HCT116 (cell line): ENCODE results near the gene UPF2. TPM values are rescaled to one million over a fixed set of nuclear protein-coding genes. Genes with fewer than 3 reads are reported as not detected.

ENCODE experiments used
- ATAC-seq: fragments of 200-7000 bp; cut with Tn5 transposase; 2 replicates; pipeline ENCODE4 v1.9.1; 2020; ENCODE audit warnings: mild to moderate bottlenecking, moderate library complexity
- BruUV-seq: library from RNA; stranded (reverse); fragments of 400-500 nt; replicated peaks from 2 replicates; lab custom pipeline; 2021; lab: Mats Ljungman, UMichigan
- CTCF ChIA-PET: fragments of 300-600 bp; sonication (Branson Sonifier 250); formaldehyde crosslinking; loops from one replicate; lab custom pipeline; 2021; ENCODE audit warnings: antibody characterized with exemption; lab: Charles Lee
- POLR2A ChIA-PET: fragments of 300-600, 350-600 bp; sonication (Branson Sonifier 250); formaldehyde crosslinking; loops from one replicate; lab custom pipeline; 2021; ENCODE audit warnings: antibody characterized with exemption; lab: Charles Lee
- RAD21 ChIA-PET, 2 experiments: fragments of 300-600 bp; sonication (Branson Sonifier 250); formaldehyde crosslinking; loops; one replicate each; lab custom pipeline; 2023; ENCODE audit warnings: low total read pairs in 2 of 2; ENCODE audit not compliant: uncharacterized antibody in 2 of 2, unreplicated experiment in 2 of 2, low non-redundant PET in 1 of 2; lab: Charles Lee
- DNase-seq: peaks from one replicate; pipeline ENCODE4 v3.0.0-alpha.2; 2010; ENCODE audit warnings: low read depth, low spot score
- H2AFZ ChIP-seq: fragments of 200-600 bp; shearing (Covaris generic), sonication (generic); 2 replicates; pipeline ENCODE4 v1.6.1; 2017; ENCODE audit warnings: low read depth, mixed run types, mixed read lengths, antibody characterized with exemption, low read length; ENCODE audit not compliant: poor library complexity, severe bottlenecking
- H3K27ac ChIP-seq: 2 replicates; pipeline ENCODE4 v1.5.1; 2012; ENCODE audit warnings: low read depth, low read length
- H3K27me3 ChIP-seq: fragments of 200-600 bp; sonication (generic); 2 replicates; pipeline ENCODE4 v1.6.1; 2016; ENCODE audit warnings: mixed run types, low read length, mixed read lengths; ENCODE audit not compliant: insufficient read depth
- H3K36me3 ChIP-seq, 2 experiments: fragments of 200-500 bp in 1 of 2; fragments of 200-600 bp in 1 of 2; sonication (Bioruptor generic) in 1 of 2; sonication (generic) in 1 of 2; 2 replicates each; pipeline versions ENCODE4 v1.5.1 to v1.6.1; 2014 to 2016; ENCODE audit warnings: low read length in 2 of 2, inconsistent platforms in 1 of 2, mixed read lengths in 1 of 2, mixed run types in 1 of 2; ENCODE audit not compliant: insufficient read depth in 2 of 2, control insufficient read depth in 1 of 2
- H3K4me1 ChIP-seq, 2 experiments: fragments of 200-600 bp in 1 of 2; sonication (generic) in 1 of 2; 2 replicates each; pipeline versions ENCODE4 v1.5.1 to v1.6.1; 2012 to 2017; ENCODE audit warnings: low read length in 2 of 2, inconsistent platforms in 1 of 2, mild to moderate bottlenecking in 1 of 2, mixed read lengths in 1 of 2, mixed run types in 1 of 2, moderate library complexity in 1 of 2; ENCODE audit not compliant: insufficient read depth in 2 of 2, control insufficient read depth in 1 of 2
- H3K4me2 ChIP-seq: fragments of 200-600 bp; sonication (generic); 2 replicates; pipeline ENCODE4 v1.6.1; 2017; ENCODE audit warnings: mixed run types, low read length, mixed read lengths
- H3K4me3 ChIP-seq, 2 experiments: fragments of 200-600 bp in 1 of 2; sonication (generic) in 1 of 2; replicated peaks in 1 of 2; 2 replicates each; pipeline ENCODE4 v1.5.1; 2011 to 2016; ENCODE audit warnings: low read length in 2 of 2, control low read depth in 1 of 2, low read depth in 1 of 2, mild to moderate bottlenecking in 1 of 2, mixed read lengths in 1 of 2, mixed run types in 1 of 2
- H3K79me2 ChIP-seq: fragments of 200-600 bp; sonication (generic); 2 replicates; pipeline ENCODE4 v1.6.1; 2017; ENCODE audit warnings: mild to moderate bottlenecking, mixed run types, low read length, moderate library complexity, mixed read lengths; ENCODE audit not compliant: insufficient read depth
- H3K9ac ChIP-seq: fragments of 200-600 bp; sonication (generic); 2 replicates; pipeline ENCODE4 v1.6.1; 2016; ENCODE audit warnings: low read length, mixed read lengths
- H3K9me2 ChIP-seq: fragments of 200-600 bp; sonication (generic), shearing (Covaris generic); 2 replicates; pipeline ENCODE4 v1.6.1; 2017; ENCODE audit warnings: mixed run types, mild to moderate bottlenecking, moderate library complexity; ENCODE audit not compliant: insufficient read depth
- H3K9me3 ChIP-seq, 2 experiments: fragments of 200-500 bp in 1 of 2; fragments of 200-600 bp in 1 of 2; sonication (Bioruptor generic) in 1 of 2; sonication (generic) in 1 of 2; 2 replicates each; pipeline ENCODE4 v1.6.1; 2014 to 2017; ENCODE audit warnings: low read length in 2 of 2, mixed read lengths in 2 of 2, inconsistent platforms in 1 of 2, low read depth in 1 of 2, mild to moderate bottlenecking in 1 of 2, mixed run types in 1 of 2, moderate library complexity in 1 of 2; ENCODE audit not compliant: control insufficient read depth in 1 of 2, insufficient read depth in 1 of 2
- H4K20me1 ChIP-seq: fragments of 200-600 bp; sonication (generic), shearing (Covaris generic); 2 replicates; pipeline ENCODE4 v1.6.1; 2017; ENCODE audit warnings: mixed run types, mild to moderate bottlenecking, moderate library complexity; ENCODE audit not compliant: insufficient read depth
- ATF3 ChIP-seq: IDR thresholded peaks from 2 replicates; pipeline ENCODE4 v1.6.1; 2012
- CBX3 ChIP-seq: IDR thresholded peaks from 2 replicates; pipeline ENCODE4 v1.6.1; 2012; ENCODE audit warnings: low read depth
- CTCF ChIP-seq, 3 experiments: fragments of 200-600 bp in 1 of 3; sonication (generic) in 1 of 3; IDR thresholded peaks in 2 of 3; conservative IDR thresholded peaks in 1 of 3; 2 replicates each; pipeline ENCODE4 v1.5.1; 2012 to 2017; ENCODE audit warnings: low read depth in 2 of 3, low read length in 2 of 3, antibody characterized with exemption in 1 of 3, borderline replicate concordance in 1 of 3, control low read depth in 1 of 3, mild to moderate bottlenecking in 1 of 3, mixed read lengths in 1 of 3, mixed run types in 1 of 3, moderate library complexity in 1 of 3; ENCODE audit not compliant: insufficient read depth in 1 of 3
- EGR1 ChIP-seq: IDR thresholded peaks from 2 replicates; pipeline ENCODE4 v1.6.1; 2012; ENCODE audit warnings: low read depth
- ELF1 ChIP-seq: IDR thresholded peaks from 2 replicates; pipeline ENCODE4 v1.6.1; 2012; ENCODE audit warnings: low read depth, borderline replicate concordance
- EZH2phosphoT487 ChIP-seq: fragments of 200-600 bp; IDR thresholded peaks from 2 replicates; pipeline ENCODE4 v1.6.1; 2018; ENCODE audit warnings: antibody characterized with exemption, borderline replicate concordance
- MAX ChIP-seq: IDR thresholded peaks from 2 replicates; pipeline ENCODE4 v1.6.1; 2012
- POLR2AphosphoS5 ChIP-seq: IDR thresholded peaks from 2 replicates; pipeline ENCODE4 v1.6.1; 2011; ENCODE audit warnings: mild to moderate bottlenecking, low read depth, low read length, moderate library complexity
- REST ChIP-seq: IDR thresholded peaks from 2 replicates; pipeline ENCODE4 v1.6.1; 2012; ENCODE audit warnings: low read depth
- SIN3A ChIP-seq: IDR thresholded peaks from 2 replicates; pipeline ENCODE4 v1.6.1; 2012; ENCODE audit warnings: low read depth
- SRF ChIP-seq: IDR thresholded peaks from 2 replicates; pipeline ENCODE4 v1.6.1; 2012; ENCODE audit warnings: low read depth
- TCF7L2 ChIP-seq: IDR thresholded peaks from 2 replicates; pipeline ENCODE4 v1.7.0; 2011; ENCODE audit warnings: borderline replicate concordance, inconsistent platforms; ENCODE audit not compliant: insufficient read depth, insufficient read length; ENCODE audit errors: extremely low read depth
- YY1 ChIP-seq: IDR thresholded peaks from 2 replicates; pipeline ENCODE4 v1.6.1; 2011; ENCODE audit warnings: low read length, low read depth, moderate library complexity, mild to moderate bottlenecking; ENCODE audit not compliant: insufficient replicate concordance; ENCODE audit errors: extremely low read depth
- ZNF274 ChIP-seq: fragments of 200-500 bp; sonication (Bioruptor generic); IDR thresholded peaks from 2 replicates; pipeline ENCODE4 v1.6.1; 2014; ENCODE audit warnings: mild to moderate bottlenecking, low read depth, low read length, inconsistent platforms
- intact Hi-C: fragments of 100-400 bp; cut with micrococcal nuclease; formaldehyde crosslinking; loops from 2 replicates; pipeline ENCODE4 v1.10.0; 2022
- total RNA-seq: library from RNA; stranded (reverse); gene quantifications from one replicate; pipeline ENCODE4 v1.2.1, GENCODE V29; 2021; ENCODE audit not compliant: unreplicated experiment

UPF2 gene
- total RNA-seq, 1 experiment from 2014 or later = 27.3 TPM

- Histone ChIP-seq H3K9me2 (no peaks in the 10 kb centered on the region), H3K27ac (no peak overlapping the region), H3K4me2 (no peak overlapping the region), H4K20me1 (no peaks in the 10 kb centered on the region), H3K79me2 (peaks cover 95% of the 10 kb centered on the region), H3K4me1 (0 out of 4 replicates have a peak, but pooled peaks cover 0 to 4% of the 10 kb centered on the region in 2 experiments), H3K36me3 (peaks cover 29 to 31% of the 10 kb centered on the region in 2 experiments; a peak in 3 of 4 replicates), H3K4me3 (no peak overlapping the region), H3K9ac (no peak overlapping the region), H3K9me3 (no peaks in the 10 kb centered on the region), H3K27me3 (no peaks in the 10 kb centered on the region), H2AFZ (no peak overlapping the region)
- ATAC-seq (no peak), DNase-seq (no peak)
- ChIA-PET POLR2A (no interaction called here), CTCF (no interaction called here), RAD21 (no interaction called here)
- intact Hi-C loops = no loop called here
- BruUV-seq = no TSS peak
- no peak for TF ChIP-seq POLR2AphosphoS5
- no peak for TF ChIP-seq EGR1
- TF ChIP-seq ATF3 = no peak
- no peak for TF ChIP-seq YY1
- TF ChIP-seq SRF = no peak
- no peak for TF ChIP-seq TCF7L2
These were observed 15.1 kb downstream of the UPF2 start for GRCh38 chr10:12027539-12027938.

- ChIA-PET POLR2A (no interaction called here), RAD21 (no interaction called here), CTCF (no interaction called here)
- Histone ChIP-seq H3K9me2 (no peaks in the 10 kb centered on the region), H3K36me3 (peaks cover 22 to 32% of the 10 kb centered on the region in 2 experiments; a peak in 3 of 4 replicates), H3K9ac (no peak overlapping the region), H3K79me2 (peaks cover 98% of the 10 kb centered on the region), H3K27me3 (no peaks in the 10 kb centered on the region), H3K9me3 (no peaks in the 10 kb centered on the region), H3K27ac (no peak overlapping the region), H3K4me3 (no peak overlapping the region), H3K4me2 (no peak overlapping the region), H4K20me1 (peaks cover 3% of the 10 kb centered on the region; the same call in 1 of the 2 replicates), H2AFZ (no peak overlapping the region), H3K4me1 (0 out of 4 replicates have a peak, but pooled peaks cover 0 to 4% of the 10 kb centered on the region in 2 experiments)
- ATAC-seq (no peak), DNase-seq (no peak)
- BruUV-seq = no TSS peak
- intact Hi-C loops = no loop called here
- TF ChIP-seq YY1 (no peak), CBX3 (no peak), SIN3A (no peak), TCF7L2 (no peak), ZNF274 (no peak), REST (no peak), EZH2phosphoT487 (no peak), ELF1 (no peak), CTCF (IDR thresholded peaks at IDR 0.05 in 2 of 3, conservative IDR thresholded peaks at IDR 0.05 in 1 of 3; ENCODE audit: borderline replicate concordance in 1 of 3, insufficient read depth in 1 of 3, low read depth in 2 of 3, low read length in 2 of 3) (no peak), MAX (no peak)
These were observed 17.0 kb downstream of the UPF2 start for GRCh38 chr10:12025591-12025990.
